ENCODE data around the gene DCAF12.

DNA sequence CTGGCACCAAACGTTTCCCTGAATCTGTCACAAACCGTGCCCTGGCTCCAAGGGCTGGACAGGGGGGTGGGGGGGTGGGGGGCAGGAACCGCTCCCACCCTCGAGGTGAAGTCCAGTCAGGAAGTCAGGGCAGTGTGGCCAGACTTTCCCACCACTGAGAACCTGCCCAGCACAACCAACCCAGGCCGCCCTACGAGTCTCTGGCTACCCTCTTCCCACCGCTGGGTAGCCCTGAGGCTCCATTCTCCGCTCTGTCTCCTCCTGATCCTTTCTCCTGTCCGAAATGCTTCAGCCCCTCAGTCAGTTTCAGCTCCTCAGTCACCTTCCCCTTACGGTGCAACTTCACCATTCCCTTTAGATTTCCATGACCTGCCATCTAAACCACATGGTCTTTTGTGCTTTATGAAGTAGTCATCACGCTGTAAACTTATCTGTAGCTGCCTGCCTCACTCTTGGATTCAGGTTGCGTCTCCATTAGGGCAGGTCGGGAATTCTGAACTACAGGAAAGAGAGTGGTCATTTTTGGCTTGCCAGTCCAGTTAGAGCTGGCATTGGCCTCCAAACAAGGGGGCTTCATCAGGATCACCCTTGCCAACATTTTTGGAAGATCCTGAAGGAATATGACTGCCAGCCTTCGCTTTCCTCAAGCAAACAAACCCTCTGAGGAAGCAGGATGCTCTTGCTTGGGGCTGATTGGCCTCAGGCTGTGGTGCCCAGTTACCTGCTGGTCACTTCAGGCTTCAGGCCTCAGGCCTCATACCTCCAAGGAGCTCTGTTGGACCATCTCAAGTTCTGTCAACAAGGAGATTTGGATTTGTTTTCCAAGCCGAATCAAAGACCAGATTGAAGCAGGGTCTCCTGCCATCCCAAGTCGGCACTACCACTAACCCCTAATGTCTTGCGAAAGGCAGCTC, 794 bp upstream of the DCAF12 start:
- TF ChIP-seq, protein P1, sequence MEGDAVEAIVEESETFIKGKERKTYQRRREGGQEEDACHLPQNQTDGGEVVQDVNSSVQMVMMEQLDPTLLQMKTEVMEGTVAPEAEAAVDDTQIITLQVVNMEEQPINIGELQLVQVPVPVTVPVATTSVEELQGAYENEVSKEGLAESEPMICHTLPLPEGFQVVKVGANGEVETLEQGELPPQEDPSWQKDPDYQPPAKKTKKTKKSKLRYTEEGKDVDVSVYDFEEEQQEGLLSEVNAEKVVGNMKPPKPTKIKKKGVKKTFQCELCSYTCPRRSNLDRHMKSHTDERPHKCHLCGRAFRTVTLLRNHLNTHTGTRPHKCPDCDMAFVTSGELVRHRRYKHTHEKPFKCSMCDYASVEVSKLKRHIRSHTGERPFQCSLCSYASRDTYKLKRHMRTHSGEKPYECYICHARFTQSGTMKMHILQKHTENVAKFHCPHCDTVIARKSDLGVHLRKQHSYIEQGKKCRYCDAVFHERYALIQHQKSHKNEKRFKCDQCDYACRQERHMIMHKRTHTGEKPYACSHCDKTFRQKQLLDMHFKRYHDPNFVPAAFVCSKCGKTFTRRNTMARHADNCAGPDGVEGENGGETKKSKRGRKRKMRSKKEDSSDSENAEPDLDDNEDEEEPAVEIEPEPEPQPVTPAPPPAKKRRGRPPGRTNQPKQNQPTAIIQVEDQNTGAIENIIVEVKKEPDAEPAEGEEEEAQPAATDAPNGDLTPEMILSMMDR (conservative IDR thresholded peaks at IDR 0.05 in 1 of 2, IDR thresholded peaks at IDR 0.05 in 1 of 2; ENCODE audit: extremely low read depth in 1 of 2, insufficient read depth in 1 of 2, low read depth in 1 of 2, low read length in 2 of 2) = no peak
- no peak for TF ChIP-seq EZH2 (IDR thresholded peaks at IDR 0.05; ENCODE audit: borderline replicate concordance, low read length)
